ENCODE data around the gene PC.

PC gene

GRCh38 chr11:66864924-66865697 is 93.1 kb downstream of the PC start:
- no peak for DNase-seq

DNA sequence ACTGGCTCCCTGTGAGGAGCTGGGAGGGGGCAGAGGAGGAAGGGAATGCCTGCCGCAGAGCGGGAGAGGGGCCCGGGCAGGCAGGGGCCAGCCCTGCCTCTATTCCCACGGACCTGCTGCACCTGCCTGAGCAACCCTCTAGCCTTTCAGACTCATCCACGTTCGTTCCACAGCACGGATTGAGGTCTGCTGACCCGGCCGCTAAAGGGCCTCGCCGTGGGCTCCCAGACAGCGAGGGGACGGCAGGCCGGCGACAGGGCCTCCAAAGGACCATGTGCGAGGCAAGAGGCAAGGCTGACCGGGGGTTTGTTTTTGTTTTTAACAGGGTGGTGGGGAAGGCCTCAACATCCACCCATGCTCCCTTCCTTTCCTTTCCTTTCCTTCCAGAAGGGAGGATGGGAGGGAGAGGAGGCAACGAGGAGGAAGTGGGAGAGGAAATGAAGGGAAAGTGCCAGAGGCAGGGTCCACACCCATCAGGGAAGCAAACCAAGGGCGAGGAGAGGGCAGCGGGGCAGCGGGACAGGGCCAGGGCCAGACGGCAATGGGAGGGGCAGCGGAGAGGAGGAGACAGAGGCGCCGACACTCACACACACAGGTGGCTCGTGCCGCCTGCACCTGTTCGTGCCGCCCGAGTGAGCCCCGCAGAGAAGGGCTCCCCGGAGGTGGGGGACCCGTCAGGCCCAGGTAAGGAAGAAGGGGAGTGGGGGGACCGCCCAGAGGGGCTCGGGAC is 93.8 kb downstream of the PC start:
- DNase-seq: no peak

DNA sequence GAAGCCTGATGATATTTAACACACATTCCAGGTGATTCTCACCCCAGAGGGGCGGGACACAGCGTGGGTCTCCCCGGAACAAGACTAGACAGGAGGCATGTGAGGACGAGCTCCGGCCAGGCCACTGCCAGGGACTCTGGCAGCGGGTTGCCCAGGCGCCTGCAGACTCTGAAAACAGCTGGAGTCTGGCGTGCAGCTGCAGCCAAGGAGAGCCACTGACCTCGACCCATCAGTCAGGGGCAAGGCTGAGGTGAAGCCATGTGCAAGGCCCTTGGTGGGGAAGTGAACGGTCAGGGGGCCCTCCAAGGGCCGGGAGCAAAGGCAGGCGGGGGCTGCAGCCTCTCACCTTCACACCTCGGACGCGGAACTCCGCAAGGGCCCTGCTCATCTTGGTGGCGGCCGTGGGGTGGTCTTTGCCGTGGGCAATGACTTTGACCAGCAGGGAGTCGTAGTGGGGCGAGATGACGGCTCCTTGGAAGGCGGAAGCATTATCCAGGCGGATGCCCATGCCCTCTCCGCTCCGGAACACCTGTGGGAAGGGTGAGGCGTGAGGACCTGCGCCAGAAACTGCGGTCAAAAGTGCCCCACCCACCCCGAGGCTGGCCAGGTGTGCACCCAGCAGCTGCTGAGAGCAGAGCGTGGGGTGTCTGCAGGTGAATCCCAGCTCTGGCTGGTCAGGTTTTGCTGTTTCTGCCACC is 94.6 kb downstream of the PC start:
- DNase-seq: no peak

GRCh38 chr11:66862559-66863037 is 95.6 kb downstream of the PC start:
- DNase-seq: no peak

- DNase-seq: no peak
Observed at GRCh38 chr11:66861774-66862558, 96.2 kb downstream of the PC start.

GRCh38 chr11:66861038-66861773 is 97.0 kb downstream of the PC start:
- DNase-seq: no peak

GRCh38 chr11:66860449-66860831 is 97.7 kb downstream of the PC start:
- no peak for DNase-seq

- no peak for DNase-seq
Observed at GRCh38 chr11:66859686-66860448, 98.3 kb downstream of the PC start.

- DNase-seq: no peak
Observed at GRCh38 chr11:66858939-66859685, 99.1 kb downstream of the PC start.

GRCh38 chr11:66858186-66858938 is 99.8 kb downstream of the PC start:
- DNase-seq: no peak

- DNase-seq: no peak
Observed at GRCh38 chr11:66857927-66858185, 100.3 kb downstream of the PC start.

- DNase-seq: no peak
Observed at GRCh38 chr11:66857234-66857926, 100.8 kb downstream of the PC start.

DNA sequence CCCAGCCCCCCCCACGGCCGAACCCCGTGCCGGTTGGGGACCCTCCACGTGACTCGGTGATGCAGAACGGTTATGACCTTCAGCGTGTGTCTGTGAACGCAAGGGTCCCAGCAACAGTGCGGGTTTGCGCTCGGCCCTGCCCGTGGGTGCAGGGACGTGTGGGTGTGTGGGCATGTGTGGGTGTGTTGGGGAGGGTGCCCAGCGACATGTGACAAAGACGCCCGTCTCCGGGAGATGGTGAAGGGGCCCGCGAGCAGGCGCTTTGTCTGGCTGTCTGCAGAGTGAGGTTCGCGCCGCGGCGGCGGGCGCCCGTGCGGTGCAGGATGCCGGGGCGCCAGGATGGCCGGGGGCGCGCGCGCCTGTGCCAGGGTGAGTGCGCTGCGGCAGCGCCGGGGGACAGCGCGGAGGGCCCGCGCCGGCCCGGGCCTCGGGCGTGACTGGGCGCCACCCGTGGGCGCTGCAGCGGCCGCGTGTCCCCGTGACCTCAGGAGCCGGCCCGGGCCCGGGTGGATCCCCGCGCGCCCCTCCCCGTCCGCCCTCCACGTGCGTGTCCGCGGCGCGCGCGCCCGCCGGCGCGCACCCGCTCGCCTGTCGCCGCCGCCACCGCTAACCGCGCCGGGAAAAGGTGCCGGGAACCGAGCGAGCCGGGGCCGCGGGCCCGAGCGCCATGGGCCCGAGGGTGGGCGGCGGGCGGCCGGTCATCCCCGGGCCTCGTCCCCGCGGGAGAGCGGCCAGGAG is 101.5 kb downstream of the PC start, which contains the start of gene LRFN4:
Gene LRFN4 (plus strand): TSS at position 569 of the 738 bp plus-strand sequence. CDS start 681 bp downstream, outside the sequence.
- peak; percentile 48 for DNase-seq

DNA sequence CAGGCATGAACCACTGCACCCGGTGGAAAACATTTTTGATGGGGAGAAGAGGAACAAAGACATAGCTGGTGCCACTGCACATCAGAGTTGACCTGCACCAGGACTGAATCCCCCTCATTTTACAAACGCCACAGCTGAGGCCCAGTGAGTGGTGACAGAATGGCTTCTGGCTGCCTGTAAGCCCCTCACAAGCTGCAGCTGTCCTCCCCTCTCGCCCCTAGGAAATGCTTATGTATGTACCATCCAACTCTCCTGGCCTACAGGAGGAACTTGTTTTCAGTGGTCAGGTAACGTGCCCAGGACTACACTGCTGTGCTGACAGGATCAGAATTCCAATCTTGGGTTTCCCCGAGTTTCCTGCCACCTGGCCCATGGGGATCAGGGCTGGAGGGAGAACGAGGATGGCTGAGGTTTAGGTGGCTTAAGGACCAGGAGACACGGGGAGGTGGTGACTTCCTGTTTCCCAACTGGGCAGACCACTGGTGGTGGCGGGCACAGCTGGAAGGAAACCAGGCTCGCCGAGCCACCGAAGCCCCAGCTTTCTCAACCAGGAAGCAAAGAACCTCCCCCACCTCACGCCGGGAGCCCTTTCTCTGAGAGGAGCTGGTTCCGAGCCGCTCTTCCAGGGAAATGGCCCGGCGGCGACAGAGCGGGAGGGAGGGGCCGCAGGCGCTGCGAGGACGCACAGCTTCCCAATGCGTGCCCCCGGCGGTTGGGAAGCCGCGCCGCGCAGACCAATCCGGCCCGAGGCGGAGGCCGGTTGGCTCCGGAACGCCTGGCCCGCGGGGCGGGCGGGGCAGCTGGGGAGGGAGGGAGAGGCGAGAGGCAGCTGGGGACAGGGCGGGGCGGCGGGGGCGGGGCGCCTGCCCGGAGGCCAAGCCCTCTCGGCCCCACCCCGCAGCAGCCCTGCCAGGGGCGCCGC is 102.3 kb downstream of the PC start:
- DNase-seq: peak; percentile 73

DNA sequence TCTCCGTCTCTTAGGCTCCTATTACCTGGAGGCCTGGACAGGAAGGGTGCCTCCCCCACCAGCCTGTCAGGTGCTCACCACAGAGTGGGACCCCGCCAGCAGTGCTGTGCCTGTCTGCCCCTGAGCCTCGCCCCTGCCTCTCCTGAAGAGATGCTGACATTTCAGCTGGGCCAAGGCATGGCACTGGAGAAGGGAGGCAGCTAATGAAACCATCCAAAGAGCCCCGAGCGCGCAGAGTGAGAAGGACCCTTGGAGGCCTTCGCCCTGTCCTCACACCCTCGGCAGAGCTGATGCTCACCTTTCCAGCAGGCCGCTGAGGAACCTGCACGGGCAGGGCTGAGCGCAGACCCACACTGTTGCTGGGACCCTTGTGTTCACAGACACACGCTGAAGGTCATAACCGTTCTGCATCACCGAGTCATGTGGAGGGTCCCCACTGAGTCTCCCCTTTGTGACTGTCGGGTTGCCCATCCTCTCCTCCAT is 103.4 kb downstream of the PC start:
- no peak for DNase-seq

GRCh38 chr11:66854231-66854661 is 103.9 kb downstream of the PC start:
- no peak for DNase-seq

Measured in activated naive CD4-positive, alpha-beta T cell treated with anti-CD3 and anti-CD28 coated beads, Interleukin-2, amount 50 U/mL, for 16 hours (primary cell).